Breast epithelium (tissue), 4 donors: ENCODE data around the gene BSPRY. TPM values are rescaled to one million over a fixed set of nuclear protein-coding genes. Genes with fewer than 3 reads are reported as not detected.

Experiments used
- DNase-seq, 2 donors: peaks; one replicate each; pipeline ENCODE4 v3.0.0-alpha.2; 2019; ENCODE audit warnings: low spot score in 2 of 2
- H3K27ac ChIP-seq, 2 donors: fragments of 200-600 bp; sonication (generic) in 1 of 2; one replicate each; pipeline ENCODE4 v1.5.1; 2016 to 2019; ENCODE audit warnings: mild to moderate bottlenecking in 1 of 2
- H3K27me3 ChIP-seq, 2 donors: fragments of 200-600 bp; sonication (generic) in 1 of 2; one replicate each; pipeline versions ENCODE4 v1.5.1 to v1.6.0; 2017 to 2019; ENCODE audit warnings: control low read depth in 1 of 2, mild to moderate bottlenecking in 1 of 2
- H3K36me3 ChIP-seq: fragments of 200-600 bp; one replicate; pipeline ENCODE4 v1.5.1; 2019
- H3K4me1 ChIP-seq, 2 donors: fragments of 200-600 bp; sonication (generic); one replicate each; pipeline ENCODE4 v1.5.1; 2016 to 2019; ENCODE audit warnings: control low read depth in 1 of 2
- H3K4me3 ChIP-seq, 3 donors: fragments of 200-600 bp; sonication (generic); 1 replicate in 2 of 3; 2 replicates in 1 of 3; pipeline ENCODE4 v1.5.1; 2016 to 2019; ENCODE audit warnings: mild to moderate bottlenecking in 3 of 3, moderate library complexity in 2 of 3
- H3K9me3 ChIP-seq, 2 donors: fragments of 200-600 bp; sonication (generic) in 1 of 2; one replicate each; pipeline ENCODE4 v1.5.1; 2016 to 2019; ENCODE audit warnings: control low read depth in 1 of 2
- CTCF ChIP-seq, 3 donors: fragments of 450-650 bp; IDR thresholded peaks; one replicate each; pipeline ENCODE4 v1.5.1; 2016 to 2017; ENCODE audit warnings: antibody characterized with exemption in 3 of 3, mild to moderate bottlenecking in 3 of 3, moderate library complexity in 3 of 3
- POLR2A ChIP-seq: fragments of 450-650 bp; IDR thresholded peaks from one replicate; pipeline ENCODE4 v1.6.1; 2016; ENCODE audit warnings: antibody characterized with exemption, mild to moderate bottlenecking, moderate library complexity
- POLR2AphosphoS5 ChIP-seq, 3 donors: sonication (generic); formaldehyde crosslinking; IDR thresholded peaks; one replicate each; pipeline ENCODE4 v1.6.1; 2017; ENCODE audit warnings: antibody characterized with exemption in 3 of 3
- intact Hi-C: fragments of 100-400 bp; cut with DNase I; formaldehyde crosslinking; loops from one replicate; pipeline ENCODE4 v1.15.1; 2023; ENCODE audit warnings: low total_unique reads
- total RNA-seq, 3 donors: library from RNA; depleted of rRNA; stranded (reverse); fragments of >200 nt; gene quantifications; one replicate each; pipeline ENCODE4 v1.1.0, GENCODE V29; 2016

BSPRY gene
- total RNA-seq, 3 donors from 2014 or later = 1.1 to 35.3 (median 27.9) TPM

GRCh38 chr9:113315231-113315630, 34.1 kb upstream of the BSPRY start:
- DNase-seq = no peak
- H3K27me3 ChIP-seq = no peaks in the 10 kb centered on the region
- no peak overlapping the region for H3K27ac ChIP-seq
- no peak overlapping the region for H3K4me3 ChIP-seq
- no peak for TF ChIP-seq CTCF (IDR thresholded peaks at IDR 0.05)
- TF ChIP-seq POLR2A = no peak
- no peak for TF ChIP-seq POLR2AphosphoS5 (IDR thresholded peaks at IDR 0.05)
- no peaks in the 10 kb centered on the region for H3K36me3 ChIP-seq
- H3K4me1 ChIP-seq = no peaks in the 10 kb centered on the region
- intact Hi-C loops = no loop called here
- no peaks in the 10 kb centered on the region for H3K9me3 ChIP-seq

- Histone ChIP-seq H3K9me3 (no peaks in the 10 kb centered on the region), H3K36me3 (no peaks in the 10 kb centered on the region), H3K27ac (no peak overlapping the region), H3K27me3 (no peaks in the 10 kb centered on the region), H3K4me1 (no peaks in the 10 kb centered on the region), H3K4me3 (no peak overlapping the region)
- DNase-seq = no peak
- TF ChIP-seq CTCF (IDR thresholded peaks at IDR 0.05) (no peak), POLR2A (no peak), POLR2AphosphoS5 (IDR thresholded peaks at IDR 0.05) (no peak)
- intact Hi-C loops = no loop called here
These were observed 33.3 kb upstream of the BSPRY start for GRCh38 chr9:113316030-113316429.

- Histone ChIP-seq H3K4me1 (no peaks in the 10 kb centered on the region), H3K27me3 (no peaks in the 10 kb centered on the region), H3K9me3 (no peaks in the 10 kb centered on the region), H3K4me3 (no peak overlapping the region), H3K27ac (no peak overlapping the region), H3K36me3 (no peaks in the 10 kb centered on the region)
- TF ChIP-seq POLR2A (no peak), CTCF (IDR thresholded peaks at IDR 0.05) (peak in 1 of 3 donors; percentile 17), POLR2AphosphoS5 (IDR thresholded peaks at IDR 0.05) (no peak)
- DNase-seq = no peak
- intact Hi-C loops = no loop called here
These were observed 31.6 kb upstream of the BSPRY start for GRCh38 chr9:113317777-113318176.

GRCh38 chr9:113319054-113319453, 30.3 kb upstream of the BSPRY start:
- no peak overlapping the region for H3K4me3 ChIP-seq

GRCh38 chr9:113320051-113320450, 29.3 kb upstream of the BSPRY start:
- no peak overlapping the region for H3K27ac ChIP-seq
- no peak for DNase-seq
- H3K4me1 ChIP-seq = no peaks in the 10 kb centered on the region
- H3K4me3 ChIP-seq = no peak overlapping the region
- H3K36me3 ChIP-seq = no peaks in the 10 kb centered on the region
- intact Hi-C loops = no loop called here
- no peaks in the 10 kb centered on the region for H3K9me3 ChIP-seq
- no peaks in the 10 kb centered on the region for H3K27me3 ChIP-seq
- TF ChIP-seq POLR2A = no peak
- TF ChIP-seq POLR2AphosphoS5 (IDR thresholded peaks at IDR 0.05) = no peak
- TF ChIP-seq CTCF (IDR thresholded peaks at IDR 0.05) = no peak

More at GRCh38 chr9:113319054-113319453, 30.3 kb upstream of the BSPRY start:
- no peak for TF ChIP-seq POLR2A
- no peak for TF ChIP-seq POLR2AphosphoS5 (IDR thresholded peaks at IDR 0.05)
- TF ChIP-seq CTCF (IDR thresholded peaks at IDR 0.05) = no peak
- intact Hi-C loops = no loop called here
- Histone ChIP-seq H3K36me3 (no peaks in the 10 kb centered on the region), H3K27me3 (no peaks in the 10 kb centered on the region), H3K9me3 (no peaks in the 10 kb centered on the region), H3K4me1 (no peaks in the 10 kb centered on the region), H3K27ac (no peak overlapping the region)
- DNase-seq = no peak
